Neural cell (in vitro differentiated cells): ENCODE results near the gene BIK.

ENCODE experiments used
- POLR2AphosphoS5 ChIP-seq: IDR thresholded peaks from 2 replicates; pipeline ENCODE4 v1.6.1; 2012
- RAD21 ChIP-seq: fragments of 450-650 bp; conservative IDR thresholded peaks from 2 replicates; pipeline ENCODE4 v1.6.1; 2014; ENCODE audit warnings: antibody characterized with exemption, mild to moderate bottlenecking, moderate library complexity
- TF ChIP-seq, protein P1 (sequence below): fragments of 450-650 bp; IDR thresholded peaks from 2 replicates; pipeline ENCODE4 v1.5.1; 2014; ENCODE audit warnings: antibody characterized with exemption, mild to moderate bottlenecking, moderate library complexity; ENCODE audit not compliant: poor library complexity, severe bottlenecking

- TF ChIP-seq, protein P1, sequence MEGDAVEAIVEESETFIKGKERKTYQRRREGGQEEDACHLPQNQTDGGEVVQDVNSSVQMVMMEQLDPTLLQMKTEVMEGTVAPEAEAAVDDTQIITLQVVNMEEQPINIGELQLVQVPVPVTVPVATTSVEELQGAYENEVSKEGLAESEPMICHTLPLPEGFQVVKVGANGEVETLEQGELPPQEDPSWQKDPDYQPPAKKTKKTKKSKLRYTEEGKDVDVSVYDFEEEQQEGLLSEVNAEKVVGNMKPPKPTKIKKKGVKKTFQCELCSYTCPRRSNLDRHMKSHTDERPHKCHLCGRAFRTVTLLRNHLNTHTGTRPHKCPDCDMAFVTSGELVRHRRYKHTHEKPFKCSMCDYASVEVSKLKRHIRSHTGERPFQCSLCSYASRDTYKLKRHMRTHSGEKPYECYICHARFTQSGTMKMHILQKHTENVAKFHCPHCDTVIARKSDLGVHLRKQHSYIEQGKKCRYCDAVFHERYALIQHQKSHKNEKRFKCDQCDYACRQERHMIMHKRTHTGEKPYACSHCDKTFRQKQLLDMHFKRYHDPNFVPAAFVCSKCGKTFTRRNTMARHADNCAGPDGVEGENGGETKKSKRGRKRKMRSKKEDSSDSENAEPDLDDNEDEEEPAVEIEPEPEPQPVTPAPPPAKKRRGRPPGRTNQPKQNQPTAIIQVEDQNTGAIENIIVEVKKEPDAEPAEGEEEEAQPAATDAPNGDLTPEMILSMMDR, result no peak
- no peak for TF ChIP-seq RAD21
- TF ChIP-seq POLR2AphosphoS5, result no peak
These were observed 11.5 kb upstream of the BIK start for GRCh38 chr22:43099095-43099494.
